Panc1 (cell line): ENCODE results near the gene RBFOX1. TPM values are rescaled to one million over a fixed set of nuclear protein-coding genes. Genes with fewer than 3 reads are reported as not detected.

Experiments
- ATAC-seq: fragments of 200-7000 bp; cut with Tn5 transposase; 2 replicates; pipeline ENCODE4 v1.9.1; 2020; ENCODE audit warnings: mild to moderate bottlenecking, moderate library complexity
- BruUV-seq: library from RNA; stranded (reverse); fragments of 400-500 nt; replicated peaks from 2 replicates; lab custom pipeline; 2021; lab: Mats Ljungman, UMichigan
- CTCF ChIA-PET: fragments of 300-600 bp; sonication (Branson Sonifier 250); formaldehyde crosslinking; loops from one replicate; lab custom pipeline; 2022; ENCODE audit warnings: antibody characterized with exemption; lab: Charles Lee
- POLR2A ChIA-PET: fragments of 300-600 bp; sonication (Branson Sonifier 250); formaldehyde crosslinking; loops from one replicate; lab custom pipeline; 2022; ENCODE audit warnings: antibody characterized with exemption; lab: Charles Lee
- DNase-seq: peaks from one replicate; pipeline ENCODE4 v3.0.0-alpha.2; 2010; ENCODE audit warnings: low read depth, low spot score
- H3K27ac ChIP-seq: 2 replicates; pipeline ENCODE4 v1.5.1; 2011; ENCODE audit warnings: mild to moderate bottlenecking, low read length, inconsistent platforms
- H3K27me3 ChIP-seq: fragments of 200-500 bp; sonication (Bioruptor generic); 2 replicates; pipeline ENCODE4 v1.6.0; 2014; ENCODE audit warnings: low read length, inconsistent platforms; ENCODE audit not compliant: control insufficient read depth, insufficient read depth
- H3K36me3 ChIP-seq: fragments of 200-500 bp; sonication (Bioruptor generic); 2 replicates; pipeline ENCODE4 v1.5.1; 2014; ENCODE audit warnings: inconsistent platforms, mild to moderate bottlenecking, low read length, moderate library complexity; ENCODE audit not compliant: control insufficient read depth, insufficient read depth
- H3K4me1 ChIP-seq: 2 replicates; pipeline ENCODE4 v1.5.1; 2011; ENCODE audit warnings: inconsistent platforms, mild to moderate bottlenecking, low read length, moderate library complexity; ENCODE audit not compliant: control insufficient read depth, insufficient read depth
- H3K4me3 ChIP-seq, 2 experiments: 2 replicates each; pipeline ENCODE4 v1.5.1; 2011 to 2012; ENCODE audit warnings: low read depth in 2 of 2, low read length in 2 of 2, mild to moderate bottlenecking in 2 of 2, inconsistent platforms in 1 of 2, moderate library complexity in 1 of 2
- H3K9me3 ChIP-seq: fragments of 200-500 bp; sonication (Bioruptor generic); 2 replicates; pipeline ENCODE4 v1.5.1; 2014; ENCODE audit warnings: low read depth, mild to moderate bottlenecking, inconsistent platforms, low read length, moderate library complexity; ENCODE audit not compliant: control insufficient read depth, insufficient read depth
- CTCF ChIP-seq: fragments of 450-650 bp; IDR thresholded peaks from 2 replicates; pipeline ENCODE4 v1.5.1; 2017; ENCODE audit warnings: mild to moderate bottlenecking
- POLR2AphosphoS5 ChIP-seq: IDR thresholded peaks from 2 replicates; pipeline ENCODE4 v1.6.1; 2012; ENCODE audit warnings: mild to moderate bottlenecking, low read depth, low read length, moderate library complexity
- REST ChIP-seq, 2 experiments: IDR thresholded peaks; 2 replicates each; pipeline ENCODE4 v1.6.1; 2011 to 2012; ENCODE audit warnings: low read depth in 2 of 2, control low read depth in 1 of 2, low read length in 1 of 2, mild to moderate bottlenecking in 1 of 2, moderate library complexity in 1 of 2; ENCODE audit not compliant: insufficient read depth in 1 of 2
- SIN3A ChIP-seq: IDR thresholded peaks from 2 replicates; pipeline ENCODE4 v1.6.1; 2012; ENCODE audit warnings: low read depth, mild to moderate bottlenecking, low read length, moderate library complexity, borderline replicate concordance; ENCODE audit not compliant: insufficient read depth
- TCF7L2 ChIP-seq: IDR thresholded peaks from 2 replicates; pipeline ENCODE4 v1.6.1; 2011; ENCODE audit warnings: mild to moderate bottlenecking, low read depth, low read length, inconsistent platforms
- in situ Hi-C: cut with HindIII; loops from 2 replicates; pipeline ENCODE4 v1.10.0; 2016; ENCODE audit warnings: low sequenced_read_pairs, low pct_unique_long_range_greater_than_20kb
- intact Hi-C: fragments of 100-400 bp; cut with micrococcal nuclease; formaldehyde crosslinking; loops from one replicate; pipeline ENCODE4 v1.10.0; 2022; ENCODE audit not compliant: unreplicated experiment
- total RNA-seq: library from RNA; stranded (reverse); gene quantifications from one replicate; pipeline ENCODE4 v1.2.1, GENCODE V29; 2021; ENCODE audit not compliant: unreplicated experiment

The RBFOX1 gene
- total RNA-seq, 1 experiment from 2014 or later = not detected

GRCh38 chr16:7596308-7596707 is 263.7 kb downstream of the RBFOX1 start:
- no peak overlapping the region for H3K4me3 ChIP-seq
- in situ Hi-C loops = no loop called here
- H3K27me3 ChIP-seq = no peaks in the 10 kb centered on the region
- POLR2A ChIA-PET = no interaction called here
- no peak overlapping the region for H3K27ac ChIP-seq
- no peaks in the 10 kb centered on the region for H3K36me3 ChIP-seq
- BruUV-seq = no TSS peak
- ATAC-seq (no peak), DNase-seq (no peak)
- TF ChIP-seq TCF7L2 = no peak
- no peak for TF ChIP-seq CTCF
- TF ChIP-seq POLR2AphosphoS5 = no peak
- no peak for TF ChIP-seq SIN3A
- TF ChIP-seq REST (IDR thresholded peaks at IDR 0.05; ENCODE audit: insufficient read depth in 1 of 2, low read depth in 2 of 2, low read length in 1 of 2) = no peak
- CTCF ChIA-PET = no interaction called here
- no peaks in the 10 kb centered on the region for H3K4me1 ChIP-seq
- no peaks in the 10 kb centered on the region for H3K9me3 ChIP-seq
- intact Hi-C loops = no loop called here

- no peaks in the 10 kb centered on the region for H3K27me3 ChIP-seq
- H3K4me1 ChIP-seq = no peaks in the 10 kb centered on the region
- ChIA-PET CTCF (no interaction called here), POLR2A (no interaction called here)
- no peak for TF ChIP-seq POLR2AphosphoS5
- TF ChIP-seq SIN3A = no peak
- no peak for TF ChIP-seq TCF7L2
- TF ChIP-seq REST (IDR thresholded peaks at IDR 0.05; ENCODE audit: insufficient read depth in 1 of 2, low read depth in 2 of 2, low read length in 1 of 2) = no peak
- TF ChIP-seq CTCF = no peak
- ATAC-seq (no peak), DNase-seq (no peak)
- intact Hi-C loops (no loop called here), in situ Hi-C loops (no loop called here)
- no peaks in the 10 kb centered on the region for H3K36me3 ChIP-seq
- BruUV-seq = no TSS peak
- no peak overlapping the region for H3K4me3 ChIP-seq
- H3K9me3 ChIP-seq = no peaks in the 10 kb centered on the region
- H3K27ac ChIP-seq = no peak overlapping the region
These were observed 265.0 kb downstream of the RBFOX1 start for GRCh38 chr16:7597677-7598076.
